ENCODE data around the gene CCDC30. TPM values are rescaled to one million over a fixed set of nuclear protein-coding genes. Genes with fewer than 3 reads are reported as not detected.

Gene CCDC30
- total RNA-seq, 1 donor from 2014 or later: 4.1 TPM

- Mint-ChIP-seq H3K4me1 (ENCODE audit: unreplicated experiment) (no peaks in the 10 kb centered on the region), H3K4me3 (ENCODE audit: unreplicated experiment) (no peak overlapping the region), H3K36me3 (ENCODE audit: unreplicated experiment) (peaks cover 36% of the 10 kb centered on the region), H3K9me3 (ENCODE audit: unreplicated experiment) (no peaks in the 10 kb centered on the region), H3K27me3 (ENCODE audit: unreplicated experiment) (no peaks in the 10 kb centered on the region), H3K27ac (ENCODE audit: unreplicated experiment) (no peak overlapping the region)
- no peak for DNase-seq (ENCODE audit: extremely low spot score, unreplicated experiment)
- no peak for TF ChIP-seq CTCF (IDR thresholded peaks at IDR 0.05)
Measured at GRCh38 chr1:42669936-42670335, 206.8 kb downstream of the CCDC30 start.

- DNase-seq (ENCODE audit: extremely low spot score, unreplicated experiment): no peak
- no peak for TF ChIP-seq CTCF (IDR thresholded peaks at IDR 0.05)
- Mint-ChIP-seq H3K4me1 (ENCODE audit: unreplicated experiment) (no peaks in the 10 kb centered on the region), H3K27me3 (ENCODE audit: unreplicated experiment) (no peaks in the 10 kb centered on the region), H3K36me3 (ENCODE audit: unreplicated experiment) (peaks cover 36% of the 10 kb centered on the region), H3K4me3 (ENCODE audit: unreplicated experiment) (no peak overlapping the region), H3K27ac (ENCODE audit: unreplicated experiment) (no peak overlapping the region), H3K9me3 (ENCODE audit: unreplicated experiment) (no peaks in the 10 kb centered on the region)
Measured at GRCh38 chr1:42670425-42670824, 207.3 kb downstream of the CCDC30 start.

DNA sequence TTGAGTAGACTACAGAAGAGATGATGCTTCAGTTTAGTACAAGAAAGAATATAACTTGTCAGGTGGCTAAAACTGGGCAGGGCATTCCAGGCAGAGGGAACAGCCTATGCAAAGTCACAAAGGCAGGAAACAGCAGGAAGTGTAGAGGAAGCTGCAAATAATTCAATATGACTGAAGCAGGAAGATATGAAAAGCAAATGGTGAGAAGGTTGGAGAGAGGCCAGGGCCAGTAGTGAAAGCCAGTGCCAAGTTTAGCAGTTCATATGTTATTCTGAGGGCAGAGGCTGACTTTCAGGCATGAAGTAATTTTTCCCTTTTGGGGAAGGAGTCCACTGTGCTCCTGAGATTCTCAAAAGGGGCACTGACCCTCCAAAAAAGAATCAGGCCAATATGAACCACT lies 211.1 kb downstream of the CCDC30 start:
- no peak for DNase-seq (ENCODE audit: extremely low spot score, unreplicated experiment)
- Mint-ChIP-seq H3K36me3 (ENCODE audit: unreplicated experiment) (peaks cover 17% of the 10 kb centered on the region), H3K4me1 (ENCODE audit: unreplicated experiment) (no peaks in the 10 kb centered on the region), H3K9me3 (ENCODE audit: unreplicated experiment) (no peaks in the 10 kb centered on the region), H3K27ac (ENCODE audit: unreplicated experiment) (no peak overlapping the region), H3K27me3 (ENCODE audit: unreplicated experiment) (no peaks in the 10 kb centered on the region), H3K4me3 (ENCODE audit: unreplicated experiment) (no peak overlapping the region)
- no peak for TF ChIP-seq CTCF (IDR thresholded peaks at IDR 0.05)

- Mint-ChIP-seq H3K4me3 (ENCODE audit: unreplicated experiment) (no peak overlapping the region), H3K27me3 (ENCODE audit: unreplicated experiment) (no peaks in the 10 kb centered on the region), H3K36me3 (ENCODE audit: unreplicated experiment) (peaks cover 15% of the 10 kb centered on the region), H3K27ac (ENCODE audit: unreplicated experiment) (no peak overlapping the region), H3K9me3 (ENCODE audit: unreplicated experiment) (no peaks in the 10 kb centered on the region), H3K4me1 (ENCODE audit: unreplicated experiment) (no peaks in the 10 kb centered on the region)
- TF ChIP-seq CTCF (IDR thresholded peaks at IDR 0.05): no peak
- no peak for DNase-seq (ENCODE audit: extremely low spot score, unreplicated experiment)
Measured at GRCh38 chr1:42674682-42675081, 211.6 kb downstream of the CCDC30 start.

GRCh38 chr1:42675467-42675866 lies 212.4 kb downstream of the CCDC30 start:
- Mint-ChIP-seq H3K27me3 (ENCODE audit: unreplicated experiment) (no peaks in the 10 kb centered on the region), H3K4me1 (ENCODE audit: unreplicated experiment) (peaks cover 2% of the 10 kb centered on the region), H3K4me3 (ENCODE audit: unreplicated experiment) (no peak overlapping the region), H3K9me3 (ENCODE audit: unreplicated experiment) (no peaks in the 10 kb centered on the region), H3K36me3 (ENCODE audit: unreplicated experiment) (peaks cover 12% of the 10 kb centered on the region), H3K27ac (ENCODE audit: unreplicated experiment) (no peak overlapping the region)
- no peak for TF ChIP-seq CTCF (IDR thresholded peaks at IDR 0.05)
- no peak for DNase-seq (ENCODE audit: extremely low spot score, unreplicated experiment)

All from osteocyte (in vitro differentiated cells).